KMS-11 (cell line): Measurements from ENCODE around the gene SPRY1.
A peak's percentile ranks its signal among the peaks of the same experiment; 100 is the strongest.

Source experiments
- H2AFZ ChIP-seq: fragments of 200-600 bp; sonication (generic); 2 replicates; pipeline ENCODE4 v1.6.1; 2016; ENCODE audit warnings: antibody characterized with exemption, mixed run types, low read depth
- H3K27ac ChIP-seq: fragments of 200-600 bp; sonication (generic); 2 replicates; pipeline ENCODE4 v1.6.1; 2016; ENCODE audit warnings: mild to moderate bottlenecking, mixed run types
- H3K27me3 ChIP-seq: fragments of 200-600 bp; sonication (generic); 2 replicates; pipeline ENCODE4 v1.6.1; 2017; ENCODE audit warnings: mild to moderate bottlenecking, low read depth, mixed run types, moderate library complexity; ENCODE audit not compliant: insufficient read depth
- H3K36me3 ChIP-seq: fragments of 200-600 bp; sonication (generic); 2 replicates; pipeline ENCODE4 v1.6.1; 2017; ENCODE audit warnings: mild to moderate bottlenecking, mixed run types; ENCODE audit not compliant: insufficient read depth
- H3K4me1 ChIP-seq: fragments of 200-600 bp; sonication (generic); 2 replicates; pipeline ENCODE4 v1.6.1; 2016; ENCODE audit warnings: mild to moderate bottlenecking, low read depth, mixed run types; ENCODE audit not compliant: poor library complexity, severe bottlenecking
- H3K4me2 ChIP-seq: fragments of 200-600 bp; sonication (generic); 2 replicates; pipeline ENCODE4 v1.7.0; 2016; ENCODE audit warnings: mild to moderate bottlenecking, mixed run types
- H3K4me3 ChIP-seq: fragments of 200-600 bp; sonication (generic); IDR thresholded peaks from 2 replicates; pipeline ENCODE4 v1.6.1; 2017; ENCODE audit warnings: low read depth, low read length, mixed read lengths; ENCODE audit not compliant: insufficient read depth
- H3K79me2 ChIP-seq: fragments of 200-600 bp; sonication (generic); 2 replicates; pipeline ENCODE4 v1.6.1; 2016; ENCODE audit warnings: low read depth, mixed run types; ENCODE audit not compliant: insufficient read depth
- H3K9ac ChIP-seq: fragments of 200-600 bp; sonication (generic); 2 replicates; pipeline ENCODE4 v1.6.1; 2016; ENCODE audit warnings: mild to moderate bottlenecking, mixed run types
- H4K20me1 ChIP-seq: fragments of 200-600 bp; sonication (generic); 2 replicates; pipeline ENCODE4 v1.6.1; 2016; ENCODE audit warnings: mild to moderate bottlenecking, mixed run types; ENCODE audit not compliant: insufficient read depth
- TF ChIP-seq, protein P1 (sequence below): fragments of 200-600 bp; sonication (generic); conservative IDR thresholded peaks from 2 replicates; pipeline ENCODE4 v1.6.1; 2017; ENCODE audit warnings: low read depth, mild to moderate bottlenecking, antibody characterized with exemption, low read length, moderate library complexity, mixed read lengths

Gene SPRY1

DNA sequence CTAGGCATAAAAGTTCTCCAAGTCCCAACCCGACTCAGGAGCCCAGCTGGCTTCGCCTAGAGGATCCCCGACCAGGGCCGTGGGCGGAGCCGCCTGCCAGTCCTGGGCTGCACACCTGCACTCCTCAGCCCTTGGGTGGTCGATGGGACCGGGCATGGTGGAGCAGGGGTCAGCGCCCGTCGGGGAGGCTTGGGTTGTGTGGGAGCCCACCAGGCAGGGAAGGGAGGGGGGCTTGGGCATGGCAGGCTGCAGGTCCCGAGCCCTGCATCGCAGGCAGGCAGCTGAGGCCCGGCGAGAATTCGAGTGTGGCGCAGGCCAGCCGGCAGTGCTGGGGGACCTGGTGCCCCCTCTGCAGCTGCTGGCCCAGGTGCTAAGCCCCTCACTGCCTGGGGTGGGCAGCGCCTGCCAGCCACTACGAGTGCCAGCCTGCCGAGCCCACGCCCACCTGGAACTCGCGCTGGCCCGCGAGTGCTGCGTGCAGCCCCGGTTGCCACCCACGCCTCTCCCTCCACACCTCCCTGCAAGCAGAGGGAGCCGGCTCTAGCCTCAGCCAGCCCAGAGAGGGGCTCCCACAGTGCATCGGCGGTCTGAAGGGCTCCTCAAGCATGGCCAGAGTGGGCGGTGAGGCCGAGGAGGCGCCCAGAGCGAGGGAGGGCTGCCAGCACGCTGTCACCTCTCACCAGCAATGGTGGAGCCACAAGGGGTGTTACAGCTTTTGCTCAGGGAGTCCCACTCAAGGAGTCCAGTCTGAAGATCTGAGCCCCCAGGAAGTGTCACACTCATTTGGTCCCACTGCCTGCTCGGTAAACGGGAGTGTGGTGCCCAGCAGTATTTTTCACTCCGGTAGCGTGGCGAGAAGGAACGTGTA lies 38.9 kb downstream of the SPRY1 start:
- Histone ChIP-seq H3K79me2 (no peaks in the 10 kb centered on the region), H3K27me3 (no peaks in the 10 kb centered on the region), H3K27ac (no peak overlapping the region), H3K36me3 (no peaks in the 10 kb centered on the region), H3K4me3 (no peak overlapping the region), H3K4me1 (no peaks in the 10 kb centered on the region), H3K9ac (no peak overlapping the region), H3K4me2 (no peak overlapping the region), H4K20me1 (no peaks in the 10 kb centered on the region), H2AFZ (no peak overlapping the region)
- TF ChIP-seq, protein P1, sequence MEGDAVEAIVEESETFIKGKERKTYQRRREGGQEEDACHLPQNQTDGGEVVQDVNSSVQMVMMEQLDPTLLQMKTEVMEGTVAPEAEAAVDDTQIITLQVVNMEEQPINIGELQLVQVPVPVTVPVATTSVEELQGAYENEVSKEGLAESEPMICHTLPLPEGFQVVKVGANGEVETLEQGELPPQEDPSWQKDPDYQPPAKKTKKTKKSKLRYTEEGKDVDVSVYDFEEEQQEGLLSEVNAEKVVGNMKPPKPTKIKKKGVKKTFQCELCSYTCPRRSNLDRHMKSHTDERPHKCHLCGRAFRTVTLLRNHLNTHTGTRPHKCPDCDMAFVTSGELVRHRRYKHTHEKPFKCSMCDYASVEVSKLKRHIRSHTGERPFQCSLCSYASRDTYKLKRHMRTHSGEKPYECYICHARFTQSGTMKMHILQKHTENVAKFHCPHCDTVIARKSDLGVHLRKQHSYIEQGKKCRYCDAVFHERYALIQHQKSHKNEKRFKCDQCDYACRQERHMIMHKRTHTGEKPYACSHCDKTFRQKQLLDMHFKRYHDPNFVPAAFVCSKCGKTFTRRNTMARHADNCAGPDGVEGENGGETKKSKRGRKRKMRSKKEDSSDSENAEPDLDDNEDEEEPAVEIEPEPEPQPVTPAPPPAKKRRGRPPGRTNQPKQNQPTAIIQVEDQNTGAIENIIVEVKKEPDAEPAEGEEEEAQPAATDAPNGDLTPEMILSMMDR: no peak

DNA sequence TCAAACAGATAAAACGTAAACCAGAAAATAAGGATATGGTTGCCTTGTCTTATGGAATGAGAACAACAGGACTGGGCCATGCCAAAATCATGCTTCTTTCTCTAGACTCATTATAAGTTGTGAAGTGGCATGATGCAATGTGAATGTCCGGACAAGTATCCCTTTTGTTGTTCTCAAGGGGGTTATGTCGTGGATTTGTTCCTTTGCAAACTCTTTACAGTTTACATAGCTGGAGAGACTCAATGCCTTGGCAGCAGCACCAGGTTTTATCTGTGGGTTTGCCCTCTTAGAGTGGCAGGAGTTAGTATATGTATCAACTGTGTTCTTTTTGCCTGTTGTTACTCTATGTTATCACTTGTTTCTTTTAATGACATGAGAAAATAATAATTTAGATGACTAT lies 41.4 kb downstream of the SPRY1 start:
- Histone ChIP-seq H3K27me3 (no peaks in the 10 kb centered on the region), H3K27ac (no peak overlapping the region), H2AFZ (no peak overlapping the region), H4K20me1 (no peaks in the 10 kb centered on the region), H3K4me1 (peaks cover 4% of the 10 kb centered on the region), H3K9ac (no peak overlapping the region), H3K36me3 (no peaks in the 10 kb centered on the region), H3K4me2 (no peak overlapping the region), H3K4me3 (no peak overlapping the region), H3K79me2 (no peaks in the 10 kb centered on the region)
- TF ChIP-seq, protein P1: no peak

DNA sequence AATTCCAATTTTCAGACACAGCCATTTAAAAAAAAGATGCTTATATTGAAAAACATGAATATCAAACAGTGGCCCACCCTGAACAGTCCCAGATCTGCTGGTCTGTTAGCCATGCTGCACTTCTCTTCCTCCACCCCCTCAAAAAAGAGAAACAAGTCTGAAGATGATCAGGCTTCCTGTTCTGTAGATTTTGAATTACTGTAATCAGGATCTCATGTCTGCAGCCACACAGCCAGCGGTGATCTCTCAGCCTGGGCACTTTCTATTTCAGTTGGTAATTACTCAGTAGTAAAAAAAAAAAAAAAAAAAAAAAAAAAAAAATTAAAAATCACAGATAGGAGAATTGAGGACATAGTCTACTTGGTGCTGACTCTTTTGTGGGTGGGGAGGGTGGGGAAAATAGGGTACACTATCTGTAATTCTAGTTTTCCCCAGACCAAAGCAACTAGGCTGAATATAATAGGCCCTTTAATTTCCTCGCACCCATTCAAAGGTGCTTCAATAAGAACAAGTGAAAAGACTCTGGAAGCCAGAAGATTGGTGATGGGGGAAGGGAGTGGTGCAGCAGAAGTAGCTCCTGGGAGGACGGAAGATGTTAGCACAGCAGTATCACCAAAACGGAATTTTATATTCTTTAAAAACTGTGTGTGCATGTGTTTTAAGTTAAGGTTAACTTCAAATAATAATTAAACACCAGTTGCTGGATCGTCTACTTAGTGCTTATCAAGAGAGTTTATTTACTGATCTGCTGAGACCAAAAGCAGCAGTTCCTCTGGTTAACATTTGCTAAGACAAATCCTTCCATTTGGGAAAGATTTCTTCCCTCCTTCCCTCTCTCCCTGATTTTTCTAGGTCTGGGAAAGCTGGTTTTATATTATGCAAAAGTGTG lies 47.0 kb downstream of the SPRY1 start:
- Histone ChIP-seq H3K27ac (peak overlapping the region; percentile 76), H3K36me3 (no peaks in the 10 kb centered on the region), H3K4me3 (no peak overlapping the region), H3K79me2 (no peaks in the 10 kb centered on the region), H3K4me1 (peaks cover 27% of the 10 kb centered on the region), H3K9ac (peak overlapping the region; percentile 54; the same call in 1 of the 2 replicates), H3K27me3 (no peaks in the 10 kb centered on the region), H4K20me1 (no peaks in the 10 kb centered on the region), H2AFZ (peak overlapping the region; percentile 75), H3K4me2 (peak overlapping the region; percentile 96)
- TF ChIP-seq, protein P1: no peak

DNA sequence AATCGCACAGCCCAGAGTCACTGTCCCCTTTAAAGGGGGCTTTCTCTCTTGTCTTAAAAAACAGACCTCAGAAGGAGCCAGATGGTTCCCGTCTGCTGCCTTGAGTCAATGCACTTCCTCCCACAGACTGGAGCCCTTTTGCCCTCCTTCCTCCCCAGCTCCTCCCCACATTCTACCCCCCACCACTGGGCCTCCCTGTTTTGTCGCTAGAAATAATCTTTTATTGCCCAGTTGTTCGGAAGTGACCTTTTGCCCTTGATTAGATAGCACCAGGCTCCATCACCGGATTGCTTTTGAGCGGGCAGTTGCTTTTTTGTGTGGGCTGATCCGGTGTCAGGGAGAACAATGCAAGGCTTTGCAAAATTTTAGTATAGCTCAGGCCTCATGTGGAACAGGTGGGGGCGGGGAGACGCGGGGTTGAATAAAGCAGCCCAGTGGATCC lies 47.7 kb downstream of the SPRY1 start:
- Histone ChIP-seq H3K4me3 (no peak overlapping the region), H3K9ac (peak overlapping the region; percentile 54; the same call in 1 of the 2 replicates), H3K27ac (peak overlapping the region; percentile 76), H4K20me1 (no peaks in the 10 kb centered on the region), H3K4me2 (peak overlapping the region; percentile 96), H3K4me1 (peaks cover 32% of the 10 kb centered on the region), H2AFZ (peak overlapping the region; percentile 75), H3K27me3 (no peaks in the 10 kb centered on the region), H3K36me3 (no peaks in the 10 kb centered on the region), H3K79me2 (no peaks in the 10 kb centered on the region)
- TF ChIP-seq, protein P1: no peak
